Occipital lobe (tissue), 2 donors: Measurements from ENCODE around the gene SLC17A7. TPM values are rescaled to one million over a fixed set of nuclear protein-coding genes. Genes with fewer than 3 reads are reported as not detected.
A peak's percentile ranks its signal among the peaks of the same experiment; 100 is the strongest.
"Not testable (repeated sequence)": the region's sequence is repeated elsewhere in the genome, so short reads cannot be mapped to it uniquely, and the experiment has no call there.

ENCODE experiments used
- DNase-seq: peaks from one replicate; lab custom pipeline; 2025; lab: John Stamatoyannopoulos, UW
- total RNA-seq: library from RNA; depleted of rRNA; stranded (reverse); fragments of >200 nt; gene quantifications from one replicate; pipeline ENCODE4 v1.2.3, GENCODE V29; 2014

The SLC17A7 gene
- total RNA-seq = 34.6 TPM

- DNase-seq = peak; percentile 33
Measured at GRCh38 chr19:49441210-49441959, at the start of gene SLC17A7. SLC17A7 (minus strand) TSS chr19:49441527; CDS start chr19:49441379, 148 bp downstream.

- no peak for DNase-seq
Measured at GRCh38 chr19:49490287-49491029, 49.1 kb upstream of the SLC17A7 start.

GRCh38 chr19:49489601-49490167 is 48.4 kb upstream of the SLC17A7 start:
- no peak for DNase-seq

- no peak for DNase-seq
Measured at GRCh38 chr19:49488863-49489537, 47.7 kb upstream of the SLC17A7 start.

GRCh38 chr19:49488046-49488862 is 46.9 kb upstream of the SLC17A7 start:
- DNase-seq = no peak

GRCh38 chr19:49487277-49488045 is 46.1 kb upstream of the SLC17A7 start, which contains the start of gene RPL13A:
RPL13A (plus strand) TSS chr19:49487608; CDS start chr19:49487630, 22 bp downstream.
- DNase-seq = peak; percentile 98

GRCh38 chr19:49486710-49487276 is 45.5 kb upstream of the SLC17A7 start:
- DNase-seq = no peak

- no peak for DNase-seq
Measured at GRCh38 chr19:49486232-49486631, 44.9 kb upstream of the SLC17A7 start.

- DNase-seq = no peak
Measured at GRCh38 chr19:49481020-49481683, 39.8 kb upstream of the SLC17A7 start.

- no peak for DNase-seq
Measured at GRCh38 chr19:49479975-49480628, 38.8 kb upstream of the SLC17A7 start.

- DNase-seq = no peak
Measured at GRCh38 chr19:49475995-49476880, 34.9 kb upstream of the SLC17A7 start.

GRCh38 chr19:49475191-49475917 is 34.0 kb upstream of the SLC17A7 start:
- DNase-seq = no peak

- no peak for DNase-seq
Measured at GRCh38 chr19:49474542-49474924, 33.2 kb upstream of the SLC17A7 start.

GRCh38 chr19:49473868-49474541 is 32.7 kb upstream of the SLC17A7 start, which contains the start of gene FLT3LG:
FLT3LG (plus strand) TSS chr19:49474215; CDS start chr19:49474640, 425 bp downstream.
- DNase-seq = peak; percentile 11

GRCh38 chr19:49473501-49473867 is 32.2 kb upstream of the SLC17A7 start:
- not testable (repeated sequence) for DNase-seq

- DNase-seq = no peak
Measured at GRCh38 chr19:49472936-49473335, 31.6 kb upstream of the SLC17A7 start.
